Breast epithelium (tissue), 3 donors: ENCODE results near the gene SEZ6L.

Source experiments
- CTCF ChIP-seq, 3 donors: fragments of 450-650 bp; IDR thresholded peaks; one replicate each; pipeline ENCODE4 v1.5.1; 2016 to 2017; ENCODE audit warnings: antibody characterized with exemption in 3 of 3, mild to moderate bottlenecking in 3 of 3, moderate library complexity in 3 of 3
- POLR2AphosphoS5 ChIP-seq, 3 donors: sonication (generic); formaldehyde crosslinking; IDR thresholded peaks; one replicate each; pipeline ENCODE4 v1.6.1; 2017; ENCODE audit warnings: antibody characterized with exemption in 3 of 3

- TF ChIP-seq POLR2AphosphoS5 (IDR thresholded peaks at IDR 0.05) (no peak), CTCF (IDR thresholded peaks at IDR 0.05) (no peak)
Observed at GRCh38 chr22:26303475-26303874, 134.2 kb downstream of the SEZ6L start.
